Measurements from ENCODE around the gene CNKSR1.

GRCh38 chr1:26158271-26158907 is 18.9 kb upstream of the CNKSR1 start:
- TF ChIP-seq CTCF (IDR thresholded peaks at IDR 0.05) (no peak), POLR2A (IDR thresholded peaks at IDR 0.05) (no peak)
